Activated CD4-positive, alpha-beta T cell treated with anti-CD3 and anti-CD28 coated beads, Interleukin-2, amount 10 ng/mL, durations not matched to agents 7 days and 5 days (primary cell): Measurements from ENCODE around the gene SCAPER. TPM values are rescaled to one million over a fixed set of nuclear protein-coding genes. Genes with fewer than 3 reads are reported as not detected.
"Not testable (repeated sequence)": the region's sequence is repeated elsewhere in the genome, so short reads cannot be mapped to it uniquely, and the experiment has no call there.

Experiments used
- CTCF ChIA-PET: fragments of 350-600 bp; sonication (Branson Sonifier 250); formaldehyde crosslinking; loops from one replicate; lab custom pipeline; 2021; ENCODE audit warnings: antibody characterized with exemption; lab: Charles Lee
- POLR2A ChIA-PET: fragments of 350-600 bp; sonication (Branson Sonifier 250); formaldehyde crosslinking; loops from one replicate; lab custom pipeline; 2021; ENCODE audit warnings: antibody characterized with exemption; lab: Charles Lee
- DNase-seq: peaks from one replicate; pipeline ENCODE4 v3.0.0-alpha.2; 2020
- H3K27ac Mint-ChIP-seq: one replicate; pipeline ENCODE4 v1.8.0; 2021; ENCODE audit warnings: mild to moderate bottlenecking, moderate library complexity, mixed read lengths
- H3K27me3 Mint-ChIP-seq: one replicate; pipeline ENCODE4 v1.8.0; 2021; ENCODE audit warnings: mixed read lengths
- H3K36me3 Mint-ChIP-seq: one replicate; pipeline ENCODE4 v1.8.0; 2021; ENCODE audit warnings: low read depth, mixed read lengths
- H3K4me1 Mint-ChIP-seq: one replicate; pipeline ENCODE4 v1.8.0; 2021; ENCODE audit warnings: mixed read lengths
- H3K4me3 Mint-ChIP-seq: one replicate; pipeline ENCODE4 v1.8.0; 2021; ENCODE audit warnings: mild to moderate bottlenecking, moderate library complexity, mixed read lengths
- H3K9me3 Mint-ChIP-seq: one replicate; pipeline ENCODE4 v1.8.0; 2021; ENCODE audit warnings: mixed read lengths
- total RNA-seq, 2 experiments: library from RNA; stranded (reverse); gene quantifications; one replicate each; pipeline ENCODE4 v1.2.3, GENCODE V29; 2021

The SCAPER gene
- total RNA-seq, 2 experiments from 2014 or later: 28.1 to 28.6 TPM

DNA sequence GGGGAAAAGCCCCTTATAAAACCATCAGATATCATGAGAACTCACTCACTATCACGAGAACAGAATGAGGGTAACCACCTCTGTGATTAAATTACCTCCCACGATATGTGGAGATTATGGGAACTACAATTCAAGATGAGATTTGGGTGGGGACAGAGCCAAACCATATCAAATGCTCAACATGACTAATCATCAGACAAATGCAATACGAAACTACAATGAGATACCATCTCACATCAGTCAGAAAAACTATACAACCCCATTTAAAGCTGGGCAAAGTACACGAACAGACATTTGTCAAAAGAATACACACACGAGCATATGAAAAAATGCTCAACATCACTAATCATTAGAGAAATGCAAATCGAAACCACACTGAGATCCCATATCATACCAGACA lies 67.7 kb downstream of the SCAPER start:
- Mint-ChIP-seq H3K4me3 (no peak overlapping the region), H3K36me3 (peaks cover 32% of the 10 kb centered on the region), H3K27me3 (no peaks in the 10 kb centered on the region), H3K27ac (no peak overlapping the region), H3K9me3 (peaks cover 31% of the 10 kb centered on the region), H3K4me1 (no peaks in the 10 kb centered on the region)
- CTCF ChIA-PET: no interaction called here
- DNase-seq: no peak
- POLR2A ChIA-PET: no interaction called here

- Mint-ChIP-seq H3K4me3 (no peak overlapping the region), H3K27me3 (no peaks in the 10 kb centered on the region), H3K4me1 (peaks cover 2% of the 10 kb centered on the region), H3K9me3 (peaks cover 18% of the 10 kb centered on the region), H3K27ac (no peak overlapping the region), H3K36me3 (peaks cover 22% of the 10 kb centered on the region)
- POLR2A ChIA-PET: no interaction called here
- no peak for DNase-seq
- CTCF ChIA-PET: no interaction called here
Measured at GRCh38 chr15:76829939-76830338, 75.2 kb downstream of the SCAPER start.

GRCh38 chr15:76823890-76824289 lies 81.2 kb downstream of the SCAPER start:
- POLR2A ChIA-PET: no interaction called here
- peaks cover 10% of the 10 kb centered on the region for H3K4me1 Mint-ChIP-seq
- no peak for DNase-seq

DNA sequence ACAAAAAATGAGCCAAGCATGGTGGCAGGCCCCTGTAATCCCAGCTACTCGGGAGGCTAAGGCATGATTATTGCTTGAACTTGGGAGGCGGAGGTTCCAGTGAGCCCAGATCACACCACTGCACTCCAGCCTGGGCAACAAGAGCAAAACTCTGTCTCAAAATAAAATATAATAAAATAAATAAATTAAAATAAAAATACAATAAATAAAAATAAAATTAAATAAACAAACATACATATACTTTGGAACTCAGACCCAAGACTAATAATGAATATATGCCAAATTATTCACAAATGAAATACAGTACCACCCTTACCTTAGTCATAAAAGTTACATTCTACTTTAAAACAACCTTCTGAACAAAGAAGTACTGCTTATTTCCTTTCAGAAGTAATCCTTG lies 81.8 kb downstream of the SCAPER start:
- ChIA-PET POLR2A (no interaction called here), CTCF (no interaction called here)
- H3K4me1 Mint-ChIP-seq: peaks cover 14% of the 10 kb centered on the region
- peaks cover 4% of the 10 kb centered on the region for H3K9me3 Mint-ChIP-seq
- H3K36me3 Mint-ChIP-seq: peaks cover 5% of the 10 kb centered on the region
- DNase-seq: no peak
- H3K27ac Mint-ChIP-seq: no peak overlapping the region
- H3K27me3 Mint-ChIP-seq: no peaks in the 10 kb centered on the region
- H3K4me3 Mint-ChIP-seq: no peak overlapping the region

More at GRCh38 chr15:76823890-76824289, 81.2 kb downstream of the SCAPER start:
- Mint-ChIP-seq H3K27me3 (no peaks in the 10 kb centered on the region), H3K4me3 (no peak overlapping the region), H3K9me3 (peaks cover 3% of the 10 kb centered on the region), H3K36me3 (peaks cover 3% of the 10 kb centered on the region), H3K27ac (no peak overlapping the region)
- CTCF ChIA-PET: no interaction called here

DNA sequence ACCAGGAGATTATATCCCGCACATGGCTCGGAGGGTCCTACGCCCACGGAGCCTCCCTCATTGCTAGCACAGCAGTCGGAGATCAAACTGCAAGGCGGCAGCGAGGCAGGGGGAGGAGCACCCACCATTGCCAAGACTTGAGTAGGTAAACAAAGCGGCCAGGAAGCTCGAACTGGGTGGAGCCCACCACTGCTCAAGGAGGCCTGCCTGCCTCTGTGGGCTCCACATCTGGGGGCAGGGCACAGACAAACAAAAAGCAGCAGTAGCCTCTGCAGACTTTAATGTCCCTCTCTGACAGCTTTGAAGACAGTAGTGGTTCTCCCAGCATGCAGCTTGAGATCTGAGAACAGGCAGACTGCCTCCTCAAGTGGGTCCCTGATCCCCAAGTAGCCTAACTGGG lies 86.2 kb downstream of the SCAPER start:
- POLR2A ChIA-PET, H3K4me3 Mint-ChIP-seq, H3K9me3 Mint-ChIP-seq, H3K36me3 Mint-ChIP-seq, DNase-seq, H3K27ac Mint-ChIP-seq, CTCF ChIA-PET, H3K27me3 Mint-ChIP-seq: not testable (repeated sequence)
- H3K4me1 Mint-ChIP-seq: peaks cover 14% of the 10 kb centered on the region

- POLR2A ChIA-PET: no interaction called here
- DNase-seq: no peak
- Mint-ChIP-seq H3K27me3 (no peaks in the 10 kb centered on the region), H3K27ac (no peak overlapping the region), H3K4me1 (peaks cover 15% of the 10 kb centered on the region), H3K36me3 (peaks cover 16% of the 10 kb centered on the region), H3K9me3 (peaks cover 8% of the 10 kb centered on the region), H3K4me3 (no peak overlapping the region)
- CTCF ChIA-PET: no interaction called here
Measured at GRCh38 chr15:76815421-76815820, 89.7 kb downstream of the SCAPER start.

DNA sequence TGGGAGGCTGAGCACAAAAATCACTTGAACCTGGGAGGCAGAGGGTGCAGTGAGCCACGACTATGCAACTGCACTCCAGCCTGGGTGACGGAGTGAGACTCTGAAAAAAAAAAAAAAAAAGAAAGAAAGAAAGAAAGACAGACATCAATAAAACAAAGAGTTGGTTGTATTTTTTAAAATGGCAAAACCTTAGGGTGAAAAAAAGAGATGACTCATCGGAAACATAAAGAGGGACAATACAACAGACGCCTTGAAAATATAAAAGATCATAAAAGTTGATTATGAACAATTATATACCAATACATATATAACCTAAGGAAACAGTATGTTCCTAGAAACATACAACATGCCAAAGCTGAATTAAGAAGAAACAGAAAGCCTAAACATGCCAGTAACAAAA lies 92.8 kb downstream of the SCAPER start:
- H3K4me1 Mint-ChIP-seq: peaks cover 1% of the 10 kb centered on the region

GRCh38 chr15:76809412-76810103 lies 95.6 kb downstream of the SCAPER start:
- CTCF ChIA-PET: interaction anchor here (0.7 kb wide), 1 partner anchor 17 kb away, joined by 3 read pairs; no protein-coding TSS in a partner anchor
- Mint-ChIP-seq H3K36me3 (peaks cover 11% of the 10 kb centered on the region), H3K27ac (no peak overlapping the region), H3K9me3 (peaks cover 10% of the 10 kb centered on the region), H3K27me3 (no peaks in the 10 kb centered on the region), H3K4me3 (no peak overlapping the region), H3K4me1 (peaks cover 1% of the 10 kb centered on the region)
- POLR2A ChIA-PET: no interaction called here
- DNase-seq: no peak

More for the DNA sequence above, 92.8 kb downstream of the SCAPER start:
- H3K27me3 Mint-ChIP-seq: no peaks in the 10 kb centered on the region
- CTCF ChIA-PET: interaction anchor here (0.7 kb wide), 1 partner anchor 294 kb away, joined by 3 read pairs; no protein-coding TSS in a partner anchor
- H3K4me3 Mint-ChIP-seq: no peak overlapping the region
- H3K27ac Mint-ChIP-seq: no peak overlapping the region
- DNase-seq: no peak
- peaks cover 10% of the 10 kb centered on the region for H3K9me3 Mint-ChIP-seq
- POLR2A ChIA-PET: no interaction called here
- H3K36me3 Mint-ChIP-seq: peaks cover 11% of the 10 kb centered on the region

DNA sequence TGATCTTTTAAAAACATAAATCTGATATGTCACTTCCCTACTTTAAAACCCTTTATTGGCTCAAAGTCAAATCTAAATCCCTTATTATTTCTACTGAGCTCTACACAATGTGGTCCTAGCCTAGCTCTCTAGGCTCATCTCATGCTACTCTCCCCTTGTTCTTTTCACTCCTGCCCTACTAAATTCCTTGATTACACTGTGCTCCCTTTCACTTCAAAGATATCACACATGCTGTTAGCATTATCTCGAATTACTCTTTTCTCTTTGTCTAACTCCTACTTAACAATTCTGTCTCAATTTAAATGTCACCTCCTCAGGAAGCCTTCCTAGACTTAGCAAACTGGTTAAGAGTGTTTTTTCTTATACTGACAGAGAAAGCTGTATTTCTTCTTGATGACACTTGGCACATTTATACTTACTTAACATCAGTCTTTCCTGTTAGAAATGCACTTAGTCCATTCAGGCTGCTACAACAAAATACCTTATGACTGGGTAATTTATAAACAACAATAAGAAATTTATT lies 102.0 kb downstream of the SCAPER start:
- no peaks in the 10 kb centered on the region for H3K9me3 Mint-ChIP-seq
- CTCF ChIA-PET: no interaction called here
- H3K4me1 Mint-ChIP-seq: no peaks in the 10 kb centered on the region
- no peak overlapping the region for H3K4me3 Mint-ChIP-seq
- peaks cover 17% of the 10 kb centered on the region for H3K36me3 Mint-ChIP-seq
- POLR2A ChIA-PET: no interaction called here
- no peak overlapping the region for H3K27ac Mint-ChIP-seq
- no peaks in the 10 kb centered on the region for H3K27me3 Mint-ChIP-seq
- no peak for DNase-seq

- ChIA-PET POLR2A (no interaction called here), CTCF (no interaction called here)
- Mint-ChIP-seq H3K4me3 (no peak overlapping the region), H3K9me3 (no peaks in the 10 kb centered on the region), H3K4me1 (no peaks in the 10 kb centered on the region), H3K27me3 (no peaks in the 10 kb centered on the region), H3K36me3 (peaks cover 21% of the 10 kb centered on the region), H3K27ac (no peak overlapping the region)
- no peak for DNase-seq
Measured at GRCh38 chr15:76802411-76802810, 102.7 kb downstream of the SCAPER start.

- H3K4me1 Mint-ChIP-seq: no peaks in the 10 kb centered on the region
- POLR2A ChIA-PET: no interaction called here
- no peaks in the 10 kb centered on the region for H3K9me3 Mint-ChIP-seq
- CTCF ChIA-PET: no interaction called here
- H3K27ac Mint-ChIP-seq: no peak overlapping the region
- no peak for DNase-seq
- H3K27me3 Mint-ChIP-seq: no peaks in the 10 kb centered on the region
- H3K4me3 Mint-ChIP-seq: no peak overlapping the region
- peaks cover 25% of the 10 kb centered on the region for H3K36me3 Mint-ChIP-seq
Measured at GRCh38 chr15:76799760-76800159, 105.4 kb downstream of the SCAPER start.

DNA sequence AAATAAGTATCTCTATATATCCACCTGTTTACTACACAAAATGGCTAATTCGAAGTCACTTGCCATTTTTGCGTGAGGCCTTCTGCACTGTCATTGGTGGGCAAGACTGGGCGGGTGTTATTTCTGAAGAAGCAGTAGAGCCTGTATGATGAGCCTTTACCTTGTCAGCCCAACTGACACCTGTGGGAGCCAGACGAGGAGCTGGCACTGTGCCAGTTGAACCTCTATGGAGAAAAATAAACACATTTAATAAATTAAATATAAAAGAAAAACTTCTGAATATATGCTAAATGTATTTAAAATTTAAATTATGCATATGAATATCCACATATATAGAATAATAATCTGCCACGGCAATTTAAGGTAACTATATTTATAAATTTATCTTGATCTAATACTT lies 109.9 kb downstream of the SCAPER start:
- no peaks in the 10 kb centered on the region for H3K4me1 Mint-ChIP-seq
- DNase-seq: no peak
- no peak overlapping the region for H3K27ac Mint-ChIP-seq
- ChIA-PET CTCF (interaction anchor here (0.6 kb wide), 1 partner anchor 514 kb away, joined by 3 read pairs; no protein-coding TSS in a partner anchor), POLR2A (no interaction called here)
- H3K9me3 Mint-ChIP-seq: peaks cover 4% of the 10 kb centered on the region
- peaks cover 51% of the 10 kb centered on the region for H3K36me3 Mint-ChIP-seq
- H3K4me3 Mint-ChIP-seq: no peak overlapping the region
- H3K27me3 Mint-ChIP-seq: no peaks in the 10 kb centered on the region

- H3K4me1 Mint-ChIP-seq: no peaks in the 10 kb centered on the region
- H3K36me3 Mint-ChIP-seq: peaks cover 45% of the 10 kb centered on the region
- H3K9me3 Mint-ChIP-seq: peaks cover 4% of the 10 kb centered on the region
- no peak for DNase-seq
- ChIA-PET POLR2A (no interaction called here), CTCF (interaction anchor here (1.3 kb wide), 1 partner anchor 16 kb away, joined by 3 read pairs; no protein-coding TSS in a partner anchor)
- no peak overlapping the region for H3K4me3 Mint-ChIP-seq
- H3K27me3 Mint-ChIP-seq: no peaks in the 10 kb centered on the region
- H3K27ac Mint-ChIP-seq: no peak overlapping the region
Measured at GRCh38 chr15:76793162-76793561, 112.0 kb downstream of the SCAPER start.
